HG03039 (cell line): ENCODE measurements around the gene AKR1C3.
"Not testable (repeated sequence)": the region's sequence is repeated elsewhere in the genome, so short reads cannot be mapped to it uniquely, and the experiment has no call there.

Experiments used
- ATAC-seq: cut with Tn5 transposase; IDR thresholded peaks from one replicate; pipeline ENCODE4 v1.9.1; 2021; ENCODE audit warnings: mild to moderate bottlenecking, moderate library complexity; ENCODE audit not compliant: unreplicated experiment

The AKR1C3 gene

GRCh38 chr10:5094265-5095205 lies at the start of gene AKR1C3:
TSS of gene AKR1C3 (plus strand) at chr10:5094414. CDS start at chr10:5094445, 31 bp downstream.
- no peak for ATAC-seq

GRCh38 chr10:5045095-5045494 lies 49.1 kb upstream of the AKR1C3 start:
- ATAC-seq, result no peak

- no peak for ATAC-seq
Observed at GRCh38 chr10:5046410-5046809, 47.8 kb upstream of the AKR1C3 start.

GRCh38 chr10:5047055-5047454 lies 47.2 kb upstream of the AKR1C3 start:
- not testable (repeated sequence) for ATAC-seq

- no peak for ATAC-seq
Observed at GRCh38 chr10:5047912-5048628, 46.1 kb upstream of the AKR1C3 start.

GRCh38 chr10:5052951-5053500 lies 41.2 kb upstream of the AKR1C3 start:
- not testable (repeated sequence) for ATAC-seq

- ATAC-seq, result not testable (repeated sequence)
Observed at GRCh38 chr10:5054831-5055230, 39.4 kb upstream of the AKR1C3 start.

- not testable (repeated sequence) for ATAC-seq
Observed at GRCh38 chr10:5059267-5059666, 34.9 kb upstream of the AKR1C3 start.

GRCh38 chr10:5060791-5061190 lies 33.4 kb upstream of the AKR1C3 start:
- ATAC-seq, result not testable (repeated sequence)

GRCh38 chr10:5064656-5065055 lies 29.6 kb upstream of the AKR1C3 start:
- no peak for ATAC-seq

- no peak for ATAC-seq
Observed at GRCh38 chr10:5068274-5068984, 25.8 kb upstream of the AKR1C3 start.

- ATAC-seq, result no peak
Observed at GRCh38 chr10:5070648-5071410, 23.4 kb upstream of the AKR1C3 start.

- ATAC-seq, result no peak
Observed at GRCh38 chr10:5071411-5072198, 22.6 kb upstream of the AKR1C3 start.

- no peak for ATAC-seq
Observed at GRCh38 chr10:5073659-5074058, 20.6 kb upstream of the AKR1C3 start.

GRCh38 chr10:5076615-5077014 lies 17.6 kb upstream of the AKR1C3 start:
- no peak for ATAC-seq

GRCh38 chr10:5078547-5079180 lies 15.6 kb upstream of the AKR1C3 start:
- ATAC-seq, result no peak

GRCh38 chr10:5079306-5079830 lies 14.8 kb upstream of the AKR1C3 start:
- no peak for ATAC-seq

- no peak for ATAC-seq
Observed at GRCh38 chr10:5079836-5080235, 14.4 kb upstream of the AKR1C3 start.

- no peak for ATAC-seq
Observed at GRCh38 chr10:5081091-5081490, 13.1 kb upstream of the AKR1C3 start.
